ENCODE results near the gene MEST.

GRCh38 chr7:130513447-130513846, 21.6 kb downstream of the MEST start:
- no peak for TF ChIP-seq POLR2A (IDR thresholded peaks at IDR 0.05; ENCODE audit: low read length)
- no peak for TF ChIP-seq GATA1 (IDR thresholded peaks at IDR 0.05; ENCODE audit: low read depth, low read length)

Data from erythroblast (primary cell).